Measurements from ENCODE around the gene SLCO3A1.

DNA sequence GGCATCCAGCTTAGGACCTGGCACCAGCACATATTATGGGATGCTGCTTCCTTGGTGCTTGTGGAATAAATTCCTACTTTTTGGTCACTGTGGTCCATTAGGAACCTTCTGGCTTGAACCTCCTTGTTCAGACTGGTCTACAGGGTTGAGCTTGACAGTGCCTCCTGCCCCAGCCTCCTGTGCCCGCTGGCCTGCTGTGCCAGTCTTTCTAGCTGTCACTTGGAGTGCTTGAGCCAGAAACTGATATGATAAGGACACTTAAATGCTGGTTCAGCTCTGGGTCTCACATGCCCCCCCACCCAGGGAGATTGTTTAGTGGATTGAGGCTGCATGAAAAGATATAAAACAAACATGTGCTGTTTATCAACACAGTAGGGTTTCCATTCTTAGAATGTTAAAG lies 147.8 kb downstream of the SLCO3A1 start:
- TF ChIP-seq, protein P1, sequence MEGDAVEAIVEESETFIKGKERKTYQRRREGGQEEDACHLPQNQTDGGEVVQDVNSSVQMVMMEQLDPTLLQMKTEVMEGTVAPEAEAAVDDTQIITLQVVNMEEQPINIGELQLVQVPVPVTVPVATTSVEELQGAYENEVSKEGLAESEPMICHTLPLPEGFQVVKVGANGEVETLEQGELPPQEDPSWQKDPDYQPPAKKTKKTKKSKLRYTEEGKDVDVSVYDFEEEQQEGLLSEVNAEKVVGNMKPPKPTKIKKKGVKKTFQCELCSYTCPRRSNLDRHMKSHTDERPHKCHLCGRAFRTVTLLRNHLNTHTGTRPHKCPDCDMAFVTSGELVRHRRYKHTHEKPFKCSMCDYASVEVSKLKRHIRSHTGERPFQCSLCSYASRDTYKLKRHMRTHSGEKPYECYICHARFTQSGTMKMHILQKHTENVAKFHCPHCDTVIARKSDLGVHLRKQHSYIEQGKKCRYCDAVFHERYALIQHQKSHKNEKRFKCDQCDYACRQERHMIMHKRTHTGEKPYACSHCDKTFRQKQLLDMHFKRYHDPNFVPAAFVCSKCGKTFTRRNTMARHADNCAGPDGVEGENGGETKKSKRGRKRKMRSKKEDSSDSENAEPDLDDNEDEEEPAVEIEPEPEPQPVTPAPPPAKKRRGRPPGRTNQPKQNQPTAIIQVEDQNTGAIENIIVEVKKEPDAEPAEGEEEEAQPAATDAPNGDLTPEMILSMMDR (IDR thresholded peaks at IDR 0.05), result no peak
- TF ChIP-seq POLR2A (IDR thresholded peaks at IDR 0.05), result no peak
